ENCODE results near the gene CACNA1C. TPM values are rescaled to one million over a fixed set of nuclear protein-coding genes. Genes with fewer than 3 reads are reported as not detected.

Gene CACNA1C
- polyA plus RNA-seq, 1 of the 3 experiments (the other 2 are of a cell fraction) = 1.5 TPM

GRCh38 chr12:2560356-2560755 is 507.6 kb downstream of the CACNA1C start:
- Histone ChIP-seq H3K4me2 (no peak overlapping the region), H3K4me3 (ENCODE audit: low read depth in 2 of 2, low read length in 1 of 2) (no peak overlapping the region), H3K9me3 (no peaks in the 10 kb centered on the region), H3K27me3 (ENCODE audit: insufficient read depth) (no peaks in the 10 kb centered on the region), H2AFZ (ENCODE audit: low read depth) (no peak overlapping the region), H3K9ac (no peak overlapping the region), H3K79me2 (ENCODE audit: insufficient read depth) (no peaks in the 10 kb centered on the region), H3K27ac (ENCODE audit: low read depth in 2 of 2, low read length in 1 of 2) (no peak overlapping the region), H3F3A (replicated peaks; ENCODE audit: insufficient read depth) (no peaks in the 10 kb centered on the region), H3K4me1 (ENCODE audit: control insufficient read depth in 1 of 2, insufficient read depth in 2 of 2, low read depth in 1 of 2, low read length in 1 of 2) (peaks cover 0 to 26% of the 10 kb centered on the region in 2 experiments; a peak in 1 of 4 replicates), H3K9me2 (no peaks in the 10 kb centered on the region), H3K36me3 (replicated peaks in 1 of 2; ENCODE audit: control insufficient read depth in 1 of 2, insufficient read depth in 2 of 2, low read length in 1 of 2) (no peaks in the 10 kb centered on the region), H4K20me1 (ENCODE audit: insufficient read depth) (no peaks in the 10 kb centered on the region)
- TF ChIP-seq ZBTB33 (IDR thresholded peaks at IDR 0.05; ENCODE audit: borderline replicate concordance, low read depth) = no peak
- no peak for TF ChIP-seq TAF1 (IDR thresholded peaks at IDR 0.05; ENCODE audit: borderline replicate concordance, low read depth, low read length)
- no peak for TF ChIP-seq USF2 (IDR thresholded peaks at IDR 0.05; ENCODE audit: borderline replicate concordance, low read depth, low read length)
- no peak for TF ChIP-seq MXI1 (IDR thresholded peaks at IDR 0.05; ENCODE audit: low read depth, low read length)
- TF ChIP-seq SIN3A (IDR thresholded peaks at IDR 0.05; ENCODE audit: borderline replicate concordance, low read depth, low read length) = no peak
- no peak for TF ChIP-seq SMC3 (IDR thresholded peaks at IDR 0.05; ENCODE audit: low read depth, low read length)
- TF ChIP-seq GATA2 (CRISPR knock-in tag; IDR thresholded peaks at IDR 0.05) = no peak
- TF ChIP-seq RCOR1 (IDR thresholded peaks at IDR 0.05; ENCODE audit: low read length) = no peak
- TF ChIP-seq GABPA (IDR thresholded peaks at IDR 0.05; ENCODE audit: low read depth) = no peak
- TF ChIP-seq MAX (IDR thresholded peaks at IDR 0.05; ENCODE audit: low read depth) = no peak
- TF ChIP-seq FOXM1 (IDR thresholded peaks at IDR 0.05; ENCODE audit: low read depth) = no peak
- TF ChIP-seq TCF12 (IDR thresholded peaks at IDR 0.05) = no peak
- no peak for TF ChIP-seq TEAD4 (IDR thresholded peaks at IDR 0.05; ENCODE audit: borderline replicate concordance, insufficient read depth)
- no peak for TF ChIP-seq NFIC (IDR thresholded peaks at IDR 0.05; ENCODE audit: borderline replicate concordance)
- TF ChIP-seq MEF2A (IDR thresholded peaks at IDR 0.05; ENCODE audit: borderline replicate concordance, low read depth) = no peak
- TF ChIP-seq RXRA (IDR thresholded peaks at IDR 0.05; ENCODE audit: borderline replicate concordance, low read depth) = no peak
- 80% methylated on average over 4 of the region's 4 CpGs for WGBS (ENCODE audit: low lambda C conversion rate)
- no peak for DNase-seq
- ChIA-PET POLR2A (no interaction called here), CTCF (interaction anchor here (1.2 kb wide), 1 partner anchor 23 kb away, joined by 5 read pairs; no protein-coding TSS in a partner anchor)

- POLR2A ChIA-PET = no interaction called here
- 69% methylated on average over 8 of the region's 10 CpGs for WGBS (ENCODE audit: low lambda C conversion rate)
Observed at GRCh38 chr12:2561367-2561766, 508.6 kb downstream of the CACNA1C start.

More at GRCh38 chr12:2561367-2561766, 508.6 kb downstream of the CACNA1C start:
- no peak for DNase-seq
- H2AFZ ChIP-seq (ENCODE audit: low read depth) = no peak overlapping the region
- no peaks in the 10 kb centered on the region for H3K27me3 ChIP-seq (ENCODE audit: insufficient read depth)
- CTCF ChIA-PET = interaction anchor here (1.2 to 1.3 kb wide), 2 partner anchors 22 to 223 kb away, joined by 3 to 5 read pairs; no protein-coding TSS in a partner anchor
- H4K20me1 ChIP-seq (ENCODE audit: insufficient read depth) = no peaks in the 10 kb centered on the region
- no peaks in the 10 kb centered on the region for H3F3A ChIP-seq (replicated peaks; ENCODE audit: insufficient read depth)
- peaks cover 0 to 26% of the 10 kb centered on the region in 2 experiments; a peak in 1 of 4 replicates for H3K4me1 ChIP-seq (ENCODE audit: control insufficient read depth in 1 of 2, insufficient read depth in 2 of 2, low read depth in 1 of 2, low read length in 1 of 2)
- H3K27ac ChIP-seq (ENCODE audit: low read depth in 2 of 2, low read length in 1 of 2) = no peak overlapping the region
- no peak overlapping the region for H3K4me3 ChIP-seq (ENCODE audit: low read depth in 2 of 2, low read length in 1 of 2)
- H3K79me2 ChIP-seq (ENCODE audit: insufficient read depth) = no peaks in the 10 kb centered on the region
- TF ChIP-seq NRF1 (IDR thresholded peaks at IDR 0.05; ENCODE audit: low read depth, low read length) (no peak), RAD21 (IDR thresholded peaks at IDR 0.05; ENCODE audit: low read length) (no peak), MXI1 (IDR thresholded peaks at IDR 0.05; ENCODE audit: low read depth, low read length) (no peak), CTCF (IDR thresholded peaks at IDR 0.05) (no peak), FOXJ3 (CRISPR knock-in tag; IDR thresholded peaks at IDR 0.05) (no peak), PBX3 (IDR thresholded peaks at IDR 0.05) (no peak), CHD2 (IDR thresholded peaks at IDR 0.05; ENCODE audit: low read length, partially characterized antibody) (no peak), TAF1 (IDR thresholded peaks at IDR 0.05; ENCODE audit: borderline replicate concordance, low read depth, low read length) (no peak)
- H3K4me2 ChIP-seq = no peak overlapping the region
- H3K9me2 ChIP-seq = no peaks in the 10 kb centered on the region
- no peaks in the 10 kb centered on the region for H3K36me3 ChIP-seq (replicated peaks in 1 of 2; ENCODE audit: control insufficient read depth in 1 of 2, insufficient read depth in 2 of 2, low read length in 1 of 2)
- H3K9ac ChIP-seq = no peak overlapping the region
- H3K9me3 ChIP-seq = no peaks in the 10 kb centered on the region
